ENCODE measurements around the gene TNNI2.

The TNNI2 gene

GRCh38 chr11:1889941-1890855 lies 51.4 kb downstream of the TNNI2 start:
- DNase-seq: no peak

Measured in NCI-H187 treated with DMSO at 0.1 percent for 48 hours (cell line).